IPS-15b (cell line): ENCODE measurements around the gene KRT80.

Experiments used
- H3K27me3 ChIP-seq: one replicate; pipeline ENCODE4 v1.6.1; 2013; ENCODE audit warnings: low read length; ENCODE audit not compliant: control insufficient read depth, insufficient read depth
- H3K36me3 ChIP-seq: one replicate; pipeline ENCODE4 v1.6.1; 2013; ENCODE audit warnings: low read length; ENCODE audit not compliant: control insufficient read depth, insufficient read depth
- H3K4me1 ChIP-seq: one replicate; pipeline ENCODE4 v1.6.1; 2013; ENCODE audit warnings: mild to moderate bottlenecking, low read length; ENCODE audit not compliant: control insufficient read depth, insufficient read depth
- H3K4me3 ChIP-seq: one replicate; pipeline ENCODE4 v1.5.1; 2013; ENCODE audit warnings: low read depth, low read length
- H3K9ac ChIP-seq: one replicate; pipeline ENCODE4 v1.6.1; 2013; ENCODE audit warnings: low read depth, mild to moderate bottlenecking, low read length
- H3K9me3 ChIP-seq: one replicate; pipeline ENCODE4 v1.6.1; 2013; ENCODE audit warnings: mild to moderate bottlenecking, low read length; ENCODE audit not compliant: control insufficient read depth, insufficient read depth

Gene KRT80

DNA sequence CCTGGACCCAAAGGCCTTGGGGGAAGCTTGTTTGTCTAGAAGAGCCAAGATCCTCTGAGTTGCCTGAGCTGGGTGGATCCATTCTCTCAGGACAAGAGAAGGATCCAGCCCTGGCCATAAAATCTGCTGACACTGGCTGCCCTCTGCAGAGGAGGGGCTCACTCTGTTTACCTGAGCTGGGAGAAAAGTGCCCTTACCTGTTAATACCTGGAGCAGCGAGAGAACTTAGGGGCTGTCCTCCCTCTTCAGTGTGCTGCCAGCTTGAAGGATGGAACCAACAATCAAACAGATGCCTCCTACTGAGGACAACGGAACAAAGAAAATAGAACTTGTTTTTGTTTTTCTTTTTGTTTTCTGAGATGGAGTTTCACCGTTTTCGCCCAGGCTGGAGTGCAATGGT, 33.9 kb upstream of the KRT80 start:
- peaks cover 3% of the 10 kb centered on the region for H3K4me1 ChIP-seq
- no peak overlapping the region for H3K9ac ChIP-seq
- peaks cover 4% of the 10 kb centered on the region for H3K27me3 ChIP-seq
- no peaks in the 10 kb centered on the region for H3K36me3 ChIP-seq
- no peak overlapping the region for H3K4me3 ChIP-seq
- no peaks in the 10 kb centered on the region for H3K9me3 ChIP-seq

DNA sequence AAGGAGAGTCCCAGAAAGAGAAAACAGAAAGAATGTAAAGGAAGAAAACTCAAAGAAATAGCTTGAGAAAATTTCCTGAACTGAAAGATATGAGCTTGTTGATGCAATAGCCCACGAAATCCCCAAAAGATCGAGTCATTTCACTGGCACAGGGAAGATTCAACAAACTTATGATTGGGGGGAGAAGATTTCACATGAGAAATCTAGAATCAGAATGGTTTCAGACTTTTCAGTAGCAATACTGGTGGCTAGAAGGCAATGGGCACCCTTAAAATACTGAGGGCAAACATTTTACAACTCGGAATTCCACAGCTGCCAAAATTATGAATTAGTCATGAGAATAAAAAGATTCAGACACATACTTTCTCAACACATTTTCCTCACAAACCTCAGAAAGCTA, 32.3 kb upstream of the KRT80 start:
- Histone ChIP-seq H3K27me3 (no peaks in the 10 kb centered on the region), H3K9ac (no peak overlapping the region), H3K4me3 (no peak overlapping the region), H3K4me1 (no peaks in the 10 kb centered on the region), H3K9me3 (no peaks in the 10 kb centered on the region), H3K36me3 (no peaks in the 10 kb centered on the region)

DNA sequence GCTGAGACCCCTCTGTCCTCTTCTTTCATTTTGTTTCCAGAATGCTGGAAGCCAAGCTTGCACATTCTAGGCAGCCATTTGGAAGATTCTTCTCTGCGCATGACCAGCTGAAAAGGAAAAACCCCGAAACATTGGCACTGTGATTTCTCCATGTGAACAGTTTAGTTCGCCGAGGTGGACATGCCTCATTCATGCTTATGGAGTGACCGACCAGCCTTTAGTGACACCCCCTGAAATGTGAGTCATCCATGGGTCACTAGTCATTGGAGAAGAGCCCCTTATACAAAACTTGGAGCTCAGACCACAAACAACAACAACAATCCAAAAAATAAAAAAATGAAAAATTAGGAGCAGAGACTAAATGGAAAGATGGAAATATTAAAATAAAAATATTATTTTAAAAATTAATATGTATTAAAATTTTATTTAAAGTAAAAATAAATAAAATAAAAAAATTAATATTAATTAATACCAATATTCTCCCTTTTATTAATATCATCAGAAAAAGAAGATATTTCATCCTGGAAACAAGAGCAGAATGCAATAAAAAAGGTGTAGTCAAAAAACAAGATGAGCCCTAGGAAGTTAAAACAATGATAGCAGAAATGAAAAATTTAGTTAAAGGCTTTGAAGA, 31.7 kb upstream of the KRT80 start:
- Histone ChIP-seq H3K9me3 (no peaks in the 10 kb centered on the region), H3K27me3 (no peaks in the 10 kb centered on the region), H3K4me3 (no peak overlapping the region), H3K4me1 (no peaks in the 10 kb centered on the region), H3K36me3 (no peaks in the 10 kb centered on the region), H3K9ac (no peak overlapping the region)

DNA sequence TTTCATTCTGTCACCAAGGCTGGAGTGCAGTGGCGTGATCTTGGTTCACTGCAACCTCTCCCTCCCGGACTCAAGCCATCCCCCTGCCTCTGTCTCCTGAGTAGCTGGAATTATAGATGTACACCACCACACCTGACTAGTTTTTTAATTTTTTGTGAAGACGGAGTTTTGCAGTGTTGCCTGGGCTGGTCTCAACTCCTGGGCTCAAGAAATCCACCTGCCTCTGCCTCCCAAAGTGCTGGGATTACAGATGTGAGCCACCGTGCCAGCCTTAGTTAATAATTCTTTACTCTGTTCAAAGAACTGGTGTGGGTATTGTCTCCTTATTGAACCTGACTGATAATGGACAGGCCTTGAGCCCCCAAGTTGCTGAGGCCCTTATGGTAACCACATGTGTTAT, 30.9 kb upstream of the KRT80 start:
- no peak overlapping the region for H3K4me3 ChIP-seq
- H3K9me3 ChIP-seq: no peaks in the 10 kb centered on the region
- H3K27me3 ChIP-seq: no peaks in the 10 kb centered on the region
- no peaks in the 10 kb centered on the region for H3K4me1 ChIP-seq
- no peaks in the 10 kb centered on the region for H3K36me3 ChIP-seq
- H3K9ac ChIP-seq: no peak overlapping the region

DNA sequence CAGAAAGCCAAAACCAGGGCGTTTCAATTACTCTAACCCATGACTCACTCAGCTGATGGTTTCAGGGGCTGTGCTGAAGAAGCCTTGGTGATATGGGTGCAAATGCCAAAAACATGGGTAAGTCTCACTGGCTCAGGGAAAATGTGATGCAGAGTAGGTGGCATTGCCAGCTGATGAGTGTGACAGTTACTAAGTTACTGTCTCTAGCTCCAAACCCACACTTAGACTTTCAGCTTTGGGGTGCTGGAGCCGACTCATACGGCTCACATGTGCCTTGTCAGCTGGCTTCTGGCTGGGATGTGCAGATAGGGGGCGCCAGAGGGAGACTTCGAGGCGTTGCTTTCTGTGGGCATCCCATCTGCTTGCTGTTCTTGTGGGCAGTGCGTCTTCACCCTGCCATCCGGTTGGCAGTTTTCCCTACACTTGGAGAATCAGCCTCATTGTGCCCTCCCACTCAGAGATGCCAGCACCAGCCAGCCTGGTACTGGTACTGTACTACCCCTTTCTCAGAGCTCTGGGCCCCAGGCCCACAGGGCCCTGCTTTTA, 30.2 kb upstream of the KRT80 start:
- Histone ChIP-seq H3K4me3 (no peak overlapping the region), H3K4me1 (no peaks in the 10 kb centered on the region), H3K36me3 (no peaks in the 10 kb centered on the region), H3K9ac (no peak overlapping the region), H3K27me3 (no peaks in the 10 kb centered on the region), H3K9me3 (no peaks in the 10 kb centered on the region)

DNA sequence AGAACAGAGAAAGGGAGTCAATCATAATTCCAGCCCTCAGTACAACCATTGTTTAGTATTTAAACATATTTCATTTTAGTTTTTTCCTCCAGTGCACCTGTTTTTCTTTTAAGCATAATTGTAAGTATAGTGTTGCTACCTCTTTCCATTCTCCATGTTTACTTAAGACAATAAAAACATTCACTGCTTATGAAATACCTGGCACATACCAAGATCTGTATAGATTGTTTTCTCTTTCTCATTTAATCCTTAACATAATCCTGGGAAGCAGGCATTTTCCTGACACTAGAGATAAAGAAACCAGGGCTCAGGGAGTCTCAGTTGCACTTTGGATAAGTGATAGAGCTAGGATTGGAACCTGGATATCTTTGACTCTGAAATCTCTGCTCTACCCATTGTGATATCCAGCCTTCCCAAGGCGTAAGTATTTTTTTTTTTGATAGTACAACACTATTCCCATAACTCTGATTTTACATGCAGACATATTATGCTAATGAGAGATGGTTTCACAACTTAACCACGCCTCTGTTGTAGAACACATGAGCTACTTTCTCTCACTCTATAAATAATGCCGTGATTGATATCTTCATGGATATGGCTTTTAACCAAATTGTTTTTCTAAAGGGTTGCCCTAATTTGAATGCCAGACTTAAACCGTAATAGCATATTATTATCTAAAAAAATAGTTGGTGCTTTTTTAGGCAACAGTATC, 29.4 kb upstream of the KRT80 start:
- H3K27me3 ChIP-seq: no peaks in the 10 kb centered on the region
- H3K36me3 ChIP-seq: no peaks in the 10 kb centered on the region
- H3K4me3 ChIP-seq: no peak overlapping the region
- H3K9me3 ChIP-seq: no peaks in the 10 kb centered on the region
- H3K4me1 ChIP-seq: no peaks in the 10 kb centered on the region
- no peak overlapping the region for H3K9ac ChIP-seq

DNA sequence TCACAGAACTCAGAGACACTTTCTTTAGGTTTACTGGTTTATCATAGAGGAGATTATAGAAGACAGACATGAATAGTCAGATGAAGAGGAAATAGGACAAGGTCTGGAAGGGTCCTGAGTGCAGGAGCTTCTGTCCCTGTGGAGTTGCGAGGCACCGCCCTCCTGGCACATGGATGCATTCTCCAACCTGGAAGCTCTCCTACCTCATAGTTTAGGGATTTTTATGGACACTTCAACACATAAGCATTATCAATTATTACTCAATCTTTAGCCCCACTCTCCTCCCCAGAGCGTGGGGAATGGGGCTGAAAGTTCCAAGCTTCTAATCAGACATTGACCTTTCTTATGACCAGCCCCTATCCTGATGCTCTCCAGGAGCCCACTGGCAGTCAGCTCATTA, 28.7 kb upstream of the KRT80 start:
- H3K36me3 ChIP-seq: no peaks in the 10 kb centered on the region
- no peak overlapping the region for H3K9ac ChIP-seq
- H3K4me1 ChIP-seq: no peaks in the 10 kb centered on the region
- H3K4me3 ChIP-seq: no peak overlapping the region
- no peaks in the 10 kb centered on the region for H3K27me3 ChIP-seq
- H3K9me3 ChIP-seq: no peaks in the 10 kb centered on the region

DNA sequence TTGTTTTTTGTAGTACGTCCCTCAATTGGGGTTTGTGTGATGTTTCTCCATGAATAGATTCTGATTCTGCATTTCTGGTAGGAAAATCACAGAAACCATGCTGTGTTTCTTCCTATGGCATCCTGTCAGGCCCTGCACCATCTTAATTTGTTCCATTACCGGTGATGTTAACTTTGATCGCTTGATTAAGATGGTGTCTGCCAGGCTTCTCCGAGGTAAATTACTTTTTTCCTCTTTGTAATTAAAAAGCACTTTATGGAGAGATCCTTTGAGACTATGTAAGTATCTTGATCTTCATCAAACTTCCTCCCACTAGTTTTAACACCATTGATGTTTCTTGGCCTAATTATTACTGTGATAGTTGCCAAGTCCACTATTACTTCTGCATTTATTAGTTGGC, 26.2 kb upstream of the KRT80 start:
- H3K9ac ChIP-seq: no peak overlapping the region
- no peaks in the 10 kb centered on the region for H3K9me3 ChIP-seq
- no peaks in the 10 kb centered on the region for H3K4me1 ChIP-seq
- H3K4me3 ChIP-seq: no peak overlapping the region
- H3K36me3 ChIP-seq: no peaks in the 10 kb centered on the region
- H3K27me3 ChIP-seq: no peaks in the 10 kb centered on the region

DNA sequence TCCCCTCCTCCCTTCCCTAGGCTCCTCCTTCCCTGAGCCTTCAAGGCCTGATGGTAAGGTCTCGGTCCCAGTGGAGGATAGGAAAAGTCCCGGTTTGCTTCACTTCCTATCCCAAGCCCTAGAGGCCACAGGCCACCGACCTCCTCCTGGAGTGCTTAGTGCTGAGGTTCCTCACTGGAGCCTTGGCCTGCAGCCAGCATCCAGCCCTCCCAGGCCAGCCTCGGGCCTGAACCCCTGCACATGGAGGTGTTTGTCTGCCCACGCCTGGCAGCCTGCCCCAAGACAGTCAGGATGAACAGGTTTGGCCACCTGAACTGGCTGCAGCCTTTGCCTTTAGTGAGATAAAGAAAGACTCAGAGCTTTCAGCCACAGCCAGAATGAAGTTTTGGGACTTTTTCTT, 25.4 kb upstream of the KRT80 start:
- Histone ChIP-seq H3K4me3 (no peak overlapping the region), H3K9ac (no peak overlapping the region), H3K9me3 (no peaks in the 10 kb centered on the region), H3K27me3 (no peaks in the 10 kb centered on the region), H3K36me3 (no peaks in the 10 kb centered on the region), H3K4me1 (no peaks in the 10 kb centered on the region)

DNA sequence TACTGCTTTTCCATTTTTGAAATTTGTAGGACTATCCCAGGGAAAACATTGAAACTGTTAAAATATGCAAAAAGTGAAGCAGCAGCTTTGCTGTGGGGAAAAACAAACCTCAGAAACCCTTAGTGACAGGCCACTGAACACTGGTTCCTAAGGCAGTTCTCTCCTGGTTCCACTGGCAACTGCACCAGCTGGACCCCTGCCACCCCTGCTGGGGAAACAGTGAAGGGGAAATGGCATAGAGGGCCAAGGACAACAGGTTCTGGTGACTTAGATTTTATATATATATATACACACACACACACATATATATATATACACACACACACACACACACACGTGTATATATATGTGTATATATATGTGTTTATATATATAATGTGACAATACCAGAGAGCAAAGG, 25.0 kb upstream of the KRT80 start:
- H3K27me3 ChIP-seq: no peaks in the 10 kb centered on the region
- no peak overlapping the region for H3K4me3 ChIP-seq
- no peaks in the 10 kb centered on the region for H3K4me1 ChIP-seq
- H3K36me3 ChIP-seq: no peaks in the 10 kb centered on the region
- no peak overlapping the region for H3K9ac ChIP-seq
- H3K9me3 ChIP-seq: no peaks in the 10 kb centered on the region

DNA sequence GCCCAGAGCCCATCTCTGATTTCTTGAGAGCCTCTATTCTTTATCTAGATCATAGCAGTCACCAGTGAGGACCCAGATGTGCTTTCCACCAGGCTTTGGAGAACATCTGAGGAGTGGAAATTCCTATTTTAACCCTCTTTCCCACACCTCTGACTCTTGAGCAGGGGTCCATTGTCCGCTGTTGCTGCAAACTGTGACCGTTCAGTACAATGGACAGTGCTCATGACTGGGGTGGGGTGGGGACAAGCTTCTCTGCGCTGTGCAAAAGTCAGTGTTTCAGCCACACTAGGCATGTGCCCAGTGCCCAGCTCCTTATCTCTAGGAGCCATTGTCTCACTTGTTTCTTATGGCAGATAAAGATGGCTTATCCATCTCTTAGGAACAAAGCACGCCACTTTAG, 24.3 kb upstream of the KRT80 start:
- Histone ChIP-seq H3K9me3 (no peaks in the 10 kb centered on the region), H3K4me3 (no peak overlapping the region), H3K27me3 (no peaks in the 10 kb centered on the region), H3K9ac (no peak overlapping the region), H3K4me1 (no peaks in the 10 kb centered on the region), H3K36me3 (no peaks in the 10 kb centered on the region)

DNA sequence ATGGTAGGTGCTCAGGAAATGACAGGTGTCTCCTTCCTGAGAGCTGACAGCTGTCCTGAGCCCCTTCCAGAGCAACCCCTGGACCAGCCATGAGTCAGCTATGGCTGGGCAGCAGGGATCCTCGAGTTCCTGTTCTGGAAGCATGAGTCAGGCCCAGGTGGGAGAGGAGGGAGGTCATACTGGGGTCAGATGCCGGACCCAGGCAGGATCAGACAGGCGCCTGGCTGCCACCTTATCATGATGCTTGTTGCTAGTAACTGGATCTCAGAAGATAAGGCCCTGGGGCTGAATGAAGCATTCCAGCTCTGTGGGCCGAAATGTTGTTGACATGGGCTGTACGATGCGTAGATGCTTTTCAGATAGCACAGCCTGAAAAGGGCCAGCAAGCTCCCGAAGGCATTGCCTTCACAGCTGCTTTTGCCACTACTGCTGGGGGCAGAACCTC, 23.8 kb upstream of the KRT80 start:
- Histone ChIP-seq H3K9ac (no peak overlapping the region), H3K36me3 (no peaks in the 10 kb centered on the region), H3K4me3 (no peak overlapping the region), H3K27me3 (no peaks in the 10 kb centered on the region), H3K4me1 (no peaks in the 10 kb centered on the region), H3K9me3 (no peaks in the 10 kb centered on the region)
